Spleen (tissue), 7 donors: Measurements from ENCODE around the gene PRPF38A.

Experiments
- CTCF ChIP-seq, 11 experiments: fragments of 200-600 bp in 7 of 11; fragments of 450-650 bp in 4 of 11; sonication (generic) in 4 of 11; IDR thresholded peaks in 8 of 11; conservative IDR thresholded peaks in 3 of 11; 1 replicate in 7 of 11; 2 replicates in 4 of 11; pipeline versions ENCODE4 v1.4.0 to v1.8.0; 2016 to 2021; ENCODE audit warnings: antibody characterized with exemption in 11 of 11, inconsistent platforms in 4 of 11, mild to moderate bottlenecking in 1 of 11
- POLR2A ChIP-seq, 3 donors: fragments of 450-650 bp; IDR thresholded peaks; one replicate each; pipeline ENCODE4 v1.5.1; 2017; ENCODE audit warnings: antibody characterized with exemption in 3 of 3, mild to moderate bottlenecking in 1 of 3
- donor health status: DM: no; HTN: no; CAD: no; lungs with moderate emphysema.
- donor health status: DM: no; HTN: no; CAD: no.
- donor health status: DM: no; HTN: no; CAD: no.

GRCh38 chr1:52356818-52357355, 47.5 kb upstream of the PRPF38A start:
- TF ChIP-seq CTCF (IDR thresholded peaks at IDR 0.05 in 8 of 11, conservative IDR thresholded peaks at IDR 0.05 in 3 of 11) (no peak), POLR2A (IDR thresholded peaks at IDR 0.05) (no peak)
